ENCODE measurements around the gene FSD1L.
"Not testable (repeated sequence)": the region's sequence is repeated elsewhere in the genome, so short reads cannot be mapped to it uniquely, and the experiment has no call there.

Gene FSD1L

DNA sequence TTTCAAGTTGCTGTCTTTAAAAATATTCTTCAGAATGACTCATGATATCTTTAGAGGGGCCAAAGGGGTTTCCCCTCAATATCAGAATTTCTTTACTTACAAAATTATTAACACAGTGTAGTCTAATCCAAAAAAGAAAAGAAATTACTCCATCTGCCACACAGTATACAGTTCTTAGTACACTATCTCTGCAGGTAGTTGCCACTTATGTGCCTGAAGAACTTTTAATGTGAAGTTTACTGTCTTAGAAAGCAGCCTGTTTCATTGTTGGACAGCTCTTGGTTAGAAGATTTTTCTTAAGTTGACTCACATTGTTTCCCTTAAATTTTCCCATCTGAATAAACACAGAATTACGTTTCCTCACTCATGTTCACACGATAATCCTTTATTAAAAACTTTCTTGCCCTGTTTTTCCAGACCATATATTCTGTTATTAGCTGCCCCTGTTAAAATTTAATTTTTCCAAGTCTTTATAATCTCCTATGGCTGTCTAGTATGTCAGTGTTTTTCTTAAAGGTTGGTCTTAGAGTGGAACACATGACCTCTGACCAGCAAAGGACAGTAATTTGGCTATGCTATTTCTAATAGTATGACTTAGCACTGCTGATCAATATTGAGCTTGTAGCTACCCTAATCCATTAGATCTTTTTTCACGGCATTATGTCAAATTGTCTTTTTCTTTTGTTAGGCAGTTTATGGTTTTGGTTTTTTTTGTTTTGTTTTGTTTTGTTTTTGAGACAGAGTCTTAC, 88.3 kb downstream of the FSD1L start:
- POLR2A ChIA-PET, result no interaction called here
- no peak for DNase-seq (ENCODE audit: extremely low spot score)
- TF ChIP-seq, protein P1, sequence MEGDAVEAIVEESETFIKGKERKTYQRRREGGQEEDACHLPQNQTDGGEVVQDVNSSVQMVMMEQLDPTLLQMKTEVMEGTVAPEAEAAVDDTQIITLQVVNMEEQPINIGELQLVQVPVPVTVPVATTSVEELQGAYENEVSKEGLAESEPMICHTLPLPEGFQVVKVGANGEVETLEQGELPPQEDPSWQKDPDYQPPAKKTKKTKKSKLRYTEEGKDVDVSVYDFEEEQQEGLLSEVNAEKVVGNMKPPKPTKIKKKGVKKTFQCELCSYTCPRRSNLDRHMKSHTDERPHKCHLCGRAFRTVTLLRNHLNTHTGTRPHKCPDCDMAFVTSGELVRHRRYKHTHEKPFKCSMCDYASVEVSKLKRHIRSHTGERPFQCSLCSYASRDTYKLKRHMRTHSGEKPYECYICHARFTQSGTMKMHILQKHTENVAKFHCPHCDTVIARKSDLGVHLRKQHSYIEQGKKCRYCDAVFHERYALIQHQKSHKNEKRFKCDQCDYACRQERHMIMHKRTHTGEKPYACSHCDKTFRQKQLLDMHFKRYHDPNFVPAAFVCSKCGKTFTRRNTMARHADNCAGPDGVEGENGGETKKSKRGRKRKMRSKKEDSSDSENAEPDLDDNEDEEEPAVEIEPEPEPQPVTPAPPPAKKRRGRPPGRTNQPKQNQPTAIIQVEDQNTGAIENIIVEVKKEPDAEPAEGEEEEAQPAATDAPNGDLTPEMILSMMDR (IDR thresholded peaks at IDR 0.05; ENCODE audit: control extremely low read depth, extremely low read depth, low read depth, missing control alignments), result no peak
- CTCF ChIA-PET, result interaction anchor here (1.1 to 1.4 kb wide), 2 partner anchors 28 to 75 kb away, joined by 3 to 4 read pairs; no protein-coding TSS in a partner anchor

GRCh38 chr9:105539452-105539851, 91.6 kb downstream of the FSD1L start:
- TF ChIP-seq, protein P1 (IDR thresholded peaks at IDR 0.05; ENCODE audit: control extremely low read depth, extremely low read depth, low read depth, missing control alignments), result no peak
- ChIA-PET CTCF (no interaction called here), POLR2A (no interaction called here)
- DNase-seq (ENCODE audit: extremely low spot score), result no peak

DNA sequence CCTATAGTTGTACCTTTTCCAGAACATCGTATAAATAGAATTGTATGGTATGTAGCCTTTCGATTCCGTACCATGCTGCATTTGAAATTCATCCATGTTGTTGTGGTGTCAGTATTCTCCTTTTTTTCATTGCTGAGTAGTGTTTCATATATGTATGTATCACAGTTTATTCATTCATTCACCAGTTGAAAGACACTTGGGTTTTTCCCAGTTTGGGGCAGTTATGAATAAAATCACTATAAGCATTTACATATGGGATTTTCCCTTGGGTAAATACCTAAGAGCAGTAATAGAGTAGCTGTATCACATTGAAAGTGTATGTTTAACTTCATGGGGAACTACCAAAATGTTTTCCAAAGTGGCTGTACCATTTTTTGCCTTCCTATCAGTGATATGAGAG, 94.0 kb downstream of the FSD1L start:
- DNase-seq (ENCODE audit: extremely low spot score), result no peak
- ChIA-PET POLR2A (no interaction called here), CTCF (interaction anchor here (1.0 kb wide), 1 partner anchor 9 kb away, joined by 3 read pairs; no protein-coding TSS in a partner anchor)
- TF ChIP-seq, protein P1 (IDR thresholded peaks at IDR 0.05; ENCODE audit: control extremely low read depth, extremely low read depth, low read depth, missing control alignments), result no peak

DNA sequence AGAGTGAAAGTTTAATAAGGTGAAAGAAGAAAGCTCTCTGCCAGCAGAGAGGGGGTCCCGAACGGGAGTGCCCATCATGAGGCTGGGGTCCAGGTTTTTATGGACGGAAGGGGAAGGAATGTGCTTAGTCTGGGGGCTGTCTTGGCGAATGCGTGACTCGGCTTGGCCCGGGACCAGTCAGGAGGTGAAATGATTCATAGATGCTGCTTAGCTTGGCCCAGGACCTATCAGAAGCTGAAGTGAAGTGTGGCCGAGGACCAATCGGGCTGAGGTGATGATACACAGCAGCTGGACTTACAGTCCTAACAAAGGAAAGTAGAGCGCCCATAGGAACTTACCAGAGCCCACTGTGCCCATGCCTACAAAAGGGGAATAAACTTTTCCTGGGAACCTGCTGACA, 106.2 kb downstream of the FSD1L start:
- CTCF ChIA-PET, result interaction anchor here (1.3 kb wide), 2 partner anchors 67 to 105 kb away, joined by 3 read pairs; no protein-coding TSS in a partner anchor
- POLR2A ChIA-PET, result no interaction called here
- no peak for DNase-seq (ENCODE audit: extremely low spot score)
- TF ChIP-seq, protein P1 (IDR thresholded peaks at IDR 0.05; ENCODE audit: control extremely low read depth, extremely low read depth, low read depth, missing control alignments), result no peak

GRCh38 chr9:105557804-105558610, 110.2 kb downstream of the FSD1L start, which contains the start of gene FKTN:
Gene FKTN (plus strand): TSS chr9:105558131. CDS start chr9:105575033, 16,902 bp downstream.
- TF ChIP-seq, protein P1 (IDR thresholded peaks at IDR 0.05; ENCODE audit: control extremely low read depth, extremely low read depth, low read depth, missing control alignments), result no peak
- peak; percentile 91 for DNase-seq (ENCODE audit: extremely low spot score)
- CTCF ChIA-PET, result no interaction called here
- POLR2A ChIA-PET, result no interaction called here

- CTCF ChIA-PET, result no interaction called here
- POLR2A ChIA-PET, result no interaction called here
- TF ChIP-seq, protein P1 (IDR thresholded peaks at IDR 0.05; ENCODE audit: control extremely low read depth, extremely low read depth, low read depth, missing control alignments), result no peak
- no peak for DNase-seq (ENCODE audit: extremely low spot score)
These were observed 124.6 kb downstream of the FSD1L start for GRCh38 chr9:105572455-105572854.

DNA sequence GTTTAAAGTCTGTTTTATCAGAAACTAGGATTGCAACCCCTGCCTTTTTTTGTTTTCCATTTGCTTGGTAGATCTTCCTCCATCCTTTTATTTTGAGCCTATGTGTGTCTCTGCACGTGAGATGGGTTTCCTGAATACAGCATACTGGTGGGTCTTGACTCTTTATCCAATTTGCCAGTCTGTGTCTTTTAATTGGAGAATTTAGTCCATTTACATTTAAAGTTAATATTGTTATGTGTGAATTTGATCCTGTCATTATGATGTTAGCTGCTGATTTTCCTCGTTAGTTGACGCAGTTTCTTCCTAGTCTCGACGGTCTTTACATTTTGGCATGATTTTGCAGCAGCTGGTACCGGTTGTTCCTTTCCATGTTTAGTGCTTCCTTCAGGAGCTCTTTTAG, 132.1 kb downstream of the FSD1L start:
- POLR2A ChIA-PET; CTCF ChIA-PET; DNase-seq (ENCODE audit: extremely low spot score): not testable (repeated sequence)

- CTCF ChIA-PET, POLR2A ChIA-PET: not testable (repeated sequence)
These were observed 133.7 kb downstream of the FSD1L start for GRCh38 chr9:105581550-105581949.

More at GRCh38 chr9:105581550-105581949, 133.7 kb downstream of the FSD1L start:
- DNase-seq (ENCODE audit: extremely low spot score), result not testable (repeated sequence)
